Gastroesophageal sphincter (tissue), 4 donors: ENCODE results near the gene SSR4. TPM values are rescaled to one million over a fixed set of nuclear protein-coding genes. Genes with fewer than 3 reads are reported as not detected.

ENCODE experiments used
- ATAC-seq: fragments of 150-250 bp; one replicate; pipeline ENCODE4 v1.9.1; 2016; ENCODE audit warnings: mild to moderate bottlenecking, moderate library complexity
- H3K27ac ChIP-seq, 4 donors: fragments of 200-600 bp; sonication (generic) in 3 of 4; 1 replicate in 3 of 4; 2 replicates in 1 of 4; pipeline ENCODE4 v1.5.1; 2016 to 2019
- H3K27me3 ChIP-seq: fragments of 200-600 bp; sonication (generic); one replicate; pipeline ENCODE4 v1.5.1; 2019
- H3K36me3 ChIP-seq, 2 donors: fragments of 200-600 bp; sonication (generic); one replicate each; pipeline ENCODE4 v1.5.1; 2019; ENCODE audit warnings: control low read depth in 1 of 2
- H3K4me1 ChIP-seq, 3 donors: fragments of 200-600 bp; sonication (generic); 1 replicate in 2 of 3; 2 replicates in 1 of 3; pipeline ENCODE4 v1.5.1; 2016 to 2019; ENCODE audit warnings: control low read depth in 2 of 3
- H3K4me3 ChIP-seq, 2 donors: fragments of 200-600 bp; sonication (generic); one replicate each; pipeline ENCODE4 v1.5.1; 2019; ENCODE audit warnings: mild to moderate bottlenecking in 1 of 2, moderate library complexity in 1 of 2
- H3K9me3 ChIP-seq, 3 donors: fragments of 200-600 bp; sonication (generic); one replicate each; pipeline ENCODE4 v1.5.1; 2017 to 2019; ENCODE audit warnings: control low read depth in 2 of 3
- EP300 ChIP-seq: sonication (generic); formaldehyde crosslinking; IDR thresholded peaks from one replicate; pipeline ENCODE4 v1.6.1; 2017; ENCODE audit warnings: antibody characterized with exemption, mild to moderate bottlenecking
- POLR2A ChIP-seq, 2 donors: fragments of 450-650 bp; IDR thresholded peaks; one replicate each; pipeline ENCODE4 v1.6.1; 2017; ENCODE audit warnings: antibody characterized with exemption in 2 of 2, mild to moderate bottlenecking in 2 of 2, moderate library complexity in 1 of 2
- POLR2AphosphoS5 ChIP-seq: sonication (generic); formaldehyde crosslinking; IDR thresholded peaks from one replicate; pipeline ENCODE4 v1.6.1; 2017; ENCODE audit warnings: antibody characterized with exemption
- WGBS, 2 donors: methylation state at CpG; one replicate each; pipeline ENCODE4 v1.1.5; 2018; ENCODE audit warnings: low coverage in 1 of 2; 5-methylcytosine and 5-hydroxymethylcytosine counted together
- total RNA-seq, 4 donors: library from RNA; depleted of rRNA; stranded (reverse); fragments of >200 nt; gene quantifications; one replicate each; pipeline ENCODE4 v1.1.0, GENCODE V29; 2016
- TF ChIP-seq, protein P1 (sequence below), 4 experiments: fragments of 200-600 bp in 2 of 4; fragments of 450-650 bp in 2 of 4; sonication (generic) in 1 of 4; IDR thresholded peaks; one replicate each; pipeline ENCODE4 v1.5.1; 2017 to 2019; ENCODE audit warnings: antibody characterized with exemption in 4 of 4, mild to moderate bottlenecking in 2 of 4, moderate library complexity in 2 of 4

The SSR4 gene
- total RNA-seq, 4 donors from 2014 or later: 75.8 to 126 (median 110) TPM

DNA sequence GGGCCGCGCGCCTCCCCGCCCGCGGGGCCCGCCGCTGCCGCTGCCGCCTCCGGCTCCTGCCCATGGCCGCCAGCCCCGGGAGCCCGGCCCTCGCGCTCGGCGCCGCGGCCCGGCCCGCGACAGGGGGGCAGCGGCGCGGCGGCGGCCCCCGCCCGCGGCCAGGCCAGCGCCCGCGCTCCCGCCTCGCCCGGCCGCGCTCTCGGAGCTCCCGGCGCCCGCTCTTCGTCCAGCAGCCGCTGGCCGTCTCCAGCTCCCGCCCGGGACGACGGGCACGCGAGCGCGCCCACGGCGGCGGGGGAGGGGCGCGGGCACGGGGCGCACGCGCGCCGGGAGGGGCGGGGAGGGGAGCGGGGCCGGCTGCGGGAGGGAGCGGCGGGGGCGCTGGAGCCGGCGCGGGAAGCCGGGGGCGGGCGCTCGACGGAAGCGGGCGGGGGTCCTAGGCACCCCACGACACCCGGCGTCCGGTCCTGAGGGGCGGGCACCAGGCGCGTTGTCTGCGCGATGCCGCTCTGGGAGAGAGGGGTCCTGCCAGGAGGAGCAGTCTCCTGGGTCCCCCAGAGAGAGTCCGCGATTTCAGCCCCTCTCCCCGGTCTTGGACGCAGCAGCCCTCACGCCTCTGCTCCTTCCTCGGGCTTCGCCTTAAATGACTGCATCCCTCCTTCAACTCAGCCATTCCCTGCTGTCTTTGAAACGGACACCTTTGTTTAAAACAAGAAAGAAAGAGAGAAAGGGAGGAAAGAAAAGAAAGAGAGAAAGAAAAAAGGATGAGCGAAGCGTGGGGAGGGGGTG, 36.4 kb downstream of the SSR4 start:
- peak overlapping the region in 1 of 2 donors; percentile 60 for H3K4me3 ChIP-seq

DNA sequence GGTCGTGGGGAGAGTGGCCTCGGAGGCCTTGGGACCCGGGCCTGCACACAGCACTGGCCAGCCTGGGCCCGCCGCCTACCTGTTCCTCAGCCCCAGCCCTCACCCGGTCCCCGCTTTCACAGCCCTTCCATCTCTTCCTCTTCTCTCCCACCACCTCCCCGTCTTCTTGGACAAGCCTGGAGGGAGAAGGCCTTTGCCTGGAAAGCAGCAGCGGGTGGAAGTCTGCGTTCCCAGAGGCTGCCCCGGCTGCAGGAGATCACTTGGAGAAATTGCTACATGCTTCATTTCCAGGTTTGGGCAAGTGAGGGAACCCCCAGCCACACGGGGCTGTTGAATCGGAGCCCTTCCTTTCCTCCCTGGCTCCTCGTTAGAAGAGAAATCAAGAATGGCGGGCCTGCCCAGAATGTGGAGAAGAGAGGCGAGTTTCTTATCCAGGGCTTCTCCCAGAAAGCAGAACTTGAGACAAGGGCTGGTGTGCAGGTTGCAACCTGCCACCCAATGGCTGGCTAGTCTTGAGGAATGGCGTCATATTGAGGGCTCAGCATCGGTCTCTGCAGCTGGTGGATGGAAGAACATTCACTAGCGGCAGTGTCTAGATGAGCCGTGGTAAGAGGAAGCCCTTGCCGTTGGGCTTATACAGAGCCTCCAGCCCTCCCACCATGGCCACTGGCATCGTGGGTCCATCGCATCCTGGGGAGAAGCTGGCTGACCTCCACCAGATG, 37.1 kb downstream of the SSR4 start:
- ATAC-seq: no peak
- Histone ChIP-seq H3K4me1 (peaks cover 0 to 21% (median 0%) of the 10 kb centered on the region in 3 donors), H3K27ac (no peak overlapping the region), H3K4me3 (peak overlapping the region in 1 of 2 donors; percentile 60), H3K27me3 (no peaks in the 10 kb centered on the region), H3K36me3 (no peaks in the 10 kb centered on the region), H3K9me3 (no peaks in the 10 kb centered on the region)
- TF ChIP-seq POLR2A (IDR thresholded peaks at IDR 0.05) (no peak), EP300 (no peak), POLR2AphosphoS5 (no peak)
- TF ChIP-seq, protein P1, sequence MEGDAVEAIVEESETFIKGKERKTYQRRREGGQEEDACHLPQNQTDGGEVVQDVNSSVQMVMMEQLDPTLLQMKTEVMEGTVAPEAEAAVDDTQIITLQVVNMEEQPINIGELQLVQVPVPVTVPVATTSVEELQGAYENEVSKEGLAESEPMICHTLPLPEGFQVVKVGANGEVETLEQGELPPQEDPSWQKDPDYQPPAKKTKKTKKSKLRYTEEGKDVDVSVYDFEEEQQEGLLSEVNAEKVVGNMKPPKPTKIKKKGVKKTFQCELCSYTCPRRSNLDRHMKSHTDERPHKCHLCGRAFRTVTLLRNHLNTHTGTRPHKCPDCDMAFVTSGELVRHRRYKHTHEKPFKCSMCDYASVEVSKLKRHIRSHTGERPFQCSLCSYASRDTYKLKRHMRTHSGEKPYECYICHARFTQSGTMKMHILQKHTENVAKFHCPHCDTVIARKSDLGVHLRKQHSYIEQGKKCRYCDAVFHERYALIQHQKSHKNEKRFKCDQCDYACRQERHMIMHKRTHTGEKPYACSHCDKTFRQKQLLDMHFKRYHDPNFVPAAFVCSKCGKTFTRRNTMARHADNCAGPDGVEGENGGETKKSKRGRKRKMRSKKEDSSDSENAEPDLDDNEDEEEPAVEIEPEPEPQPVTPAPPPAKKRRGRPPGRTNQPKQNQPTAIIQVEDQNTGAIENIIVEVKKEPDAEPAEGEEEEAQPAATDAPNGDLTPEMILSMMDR (IDR thresholded peaks at IDR 0.05): no peak
- WGBS, 2 donors: 67 to 69% methylated on average over 6 to 12 of the region's 23 CpGs

More for the DNA sequence above, 36.4 kb downstream of the SSR4 start:
- Histone ChIP-seq H3K4me1 (peaks cover 0 to 21% (median 0%) of the 10 kb centered on the region in 3 donors), H3K36me3 (no peaks in the 10 kb centered on the region), H3K27ac (peak overlapping the region in 1 of 4 donors; percentile 37), H3K27me3 (no peaks in the 10 kb centered on the region), H3K9me3 (no peaks in the 10 kb centered on the region)
- WGBS, 2 donors: no CpG with 5 or more reads among the region's 102 CpGs
- peak; percentile 32 for ATAC-seq
- TF ChIP-seq, protein P1 (IDR thresholded peaks at IDR 0.05): no peak
- TF ChIP-seq EP300: no peak
- TF ChIP-seq POLR2A (IDR thresholded peaks at IDR 0.05): no peak

DNA sequence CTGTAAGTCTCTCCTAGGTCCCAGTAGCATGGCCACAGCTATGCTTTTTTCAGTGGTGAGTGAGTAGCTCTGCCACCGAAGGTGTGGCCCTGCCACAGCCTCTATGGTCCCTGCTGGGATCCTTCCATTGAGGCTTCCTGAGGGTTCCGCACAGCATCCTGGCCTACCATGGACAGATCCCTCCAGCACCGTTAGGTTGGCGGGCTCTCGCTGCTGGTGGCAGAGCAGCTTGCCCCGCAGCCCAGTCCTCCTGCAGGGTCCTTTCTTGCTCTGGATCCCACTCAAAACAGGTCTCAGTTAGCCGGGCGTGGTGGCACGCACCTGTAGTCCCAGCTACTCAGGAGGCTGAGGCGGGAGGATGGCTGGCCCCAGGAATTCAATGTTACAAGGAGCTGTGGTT, 38.3 kb downstream of the SSR4 start:
- WGBS, 2 donors: no CpG with 5 or more reads among the region's 10 CpGs
- Histone ChIP-seq H3K27ac (no peak overlapping the region), H3K9me3 (no peaks in the 10 kb centered on the region), H3K36me3 (no peaks in the 10 kb centered on the region), H3K4me1 (peaks cover 0 to 21% (median 0%) of the 10 kb centered on the region in 3 donors), H3K4me3 (no peak overlapping the region), H3K27me3 (no peaks in the 10 kb centered on the region)
- ATAC-seq: no peak
- TF ChIP-seq POLR2AphosphoS5 (no peak), POLR2A (IDR thresholded peaks at IDR 0.05) (no peak)
- TF ChIP-seq, protein P1 (IDR thresholded peaks at IDR 0.05): no peak

DNA sequence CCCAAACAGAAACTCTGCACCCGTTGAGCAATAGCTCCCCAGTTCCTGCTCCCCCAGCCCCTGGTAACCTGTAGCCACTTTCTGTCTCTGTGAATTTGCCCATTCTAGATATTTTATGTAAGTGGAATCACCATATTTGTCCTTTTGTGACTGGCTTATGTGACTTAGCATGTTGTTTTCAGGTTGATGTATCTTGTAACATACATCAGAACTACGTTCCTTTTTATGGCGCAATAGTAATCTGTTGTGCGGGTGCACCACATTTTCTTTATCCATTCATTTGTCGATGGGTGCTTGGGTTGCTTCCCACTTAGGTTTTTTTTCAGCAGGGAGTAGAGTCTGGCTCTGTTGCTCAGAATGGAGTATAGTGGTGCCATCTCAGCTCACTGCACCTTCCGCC, 42.5 kb downstream of the SSR4 start:
- no peak for ATAC-seq
- Histone ChIP-seq H3K27me3 (peaks cover 5% of the 10 kb centered on the region), H3K27ac (no peak overlapping the region), H3K36me3 (no peaks in the 10 kb centered on the region), H3K4me3 (no peak overlapping the region), H3K9me3 (no peaks in the 10 kb centered on the region), H3K4me1 (no peaks in the 10 kb centered on the region)
- TF ChIP-seq, protein P1 (IDR thresholded peaks at IDR 0.05): no peak
- TF ChIP-seq EP300 (no peak), POLR2A (IDR thresholded peaks at IDR 0.05) (no peak), POLR2AphosphoS5 (no peak)
- WGBS, 2 donors: 86 to 89% methylated on average over 4 to 5 of the region's 6 CpGs
